Head of caudate nucleus (tissue), 42 donors: ENCODE measurements around the gene ADAD2.

ENCODE experiments used
- DNase-seq, 42 donors: peaks; one replicate each; pipeline versions ENCODE4 v3.0.0 to v3.0.0-alpha.2; 2020 to 2021; ENCODE audit warnings: mixed read lengths in 7 of 42
- intact Hi-C: fragments of 100-400 bp; cut with DNase I; formaldehyde crosslinking; loops from one replicate; pipeline ENCODE4 v1.15.0; 2022

Gene ADAD2

DNA sequence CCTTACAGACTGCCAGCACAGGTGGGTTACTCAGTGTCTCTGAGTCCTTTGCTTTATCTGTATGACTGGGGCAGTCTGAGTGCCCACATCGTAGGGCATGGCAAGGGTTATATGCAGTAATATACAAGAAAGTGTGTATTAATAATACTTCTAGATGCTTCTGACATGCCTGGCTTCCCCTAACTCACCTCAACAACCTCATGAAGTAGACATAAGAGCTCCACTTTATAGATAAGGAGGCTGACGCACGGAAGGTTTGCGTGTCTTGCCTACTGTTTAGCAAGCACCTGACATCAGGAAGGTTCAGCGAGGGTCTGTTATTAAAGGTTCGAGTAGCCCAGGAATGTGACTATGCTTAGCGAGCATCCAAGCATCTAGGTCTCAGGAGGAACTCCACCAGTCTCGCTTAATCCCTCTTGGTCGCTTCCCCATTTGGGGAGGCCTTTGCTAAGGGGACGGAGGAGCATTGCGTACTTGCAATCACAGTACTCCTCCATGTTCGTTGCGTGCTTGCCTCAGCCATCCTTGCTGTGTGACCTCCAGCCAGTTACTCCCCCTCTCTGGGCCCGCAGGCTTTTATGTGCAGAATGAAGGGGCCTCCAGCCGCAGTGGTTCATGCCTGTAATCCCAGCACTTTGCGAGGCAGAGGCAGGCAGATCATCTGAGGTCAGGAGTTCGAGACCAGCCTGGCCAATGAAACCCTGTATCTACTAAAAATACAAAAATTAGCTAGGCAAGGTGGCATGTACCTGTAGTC, 47.2 kb downstream of the ADAD2 start:
- no peak for DNase-seq
- intact Hi-C loops = no loop called here

DNA sequence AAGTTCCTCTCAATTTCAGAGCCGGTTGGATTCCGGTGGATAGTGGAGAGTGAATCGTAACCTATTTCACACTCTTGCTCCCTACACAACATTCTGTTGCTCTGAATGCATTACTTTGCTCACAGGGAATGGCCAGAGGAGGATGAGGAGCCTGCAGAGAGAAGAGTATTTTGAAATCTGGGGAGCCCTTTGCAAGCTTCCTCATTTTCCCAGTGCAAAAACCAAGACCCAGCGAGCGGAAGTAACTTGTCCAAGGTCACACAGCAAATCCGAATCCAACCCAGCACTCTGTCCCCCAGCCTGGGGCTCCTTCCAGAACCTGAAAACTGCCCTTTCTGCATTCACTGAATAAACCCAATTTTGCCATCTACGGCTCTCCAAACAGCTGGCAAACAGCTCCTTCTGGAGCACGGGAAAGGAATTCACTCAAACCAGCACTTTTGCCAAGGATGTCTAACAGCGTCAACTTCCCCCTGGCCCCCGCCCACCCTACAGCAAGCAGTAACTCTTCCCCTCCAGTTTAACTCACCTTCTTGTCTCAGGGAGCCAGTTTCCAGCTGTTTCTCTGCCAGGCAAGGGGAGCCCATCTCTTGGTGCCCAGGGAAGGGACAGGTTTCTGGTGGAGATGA, 48.3 kb downstream of the ADAD2 start:
- intact Hi-C loops = no loop called here
- DNase-seq = no peak

DNA sequence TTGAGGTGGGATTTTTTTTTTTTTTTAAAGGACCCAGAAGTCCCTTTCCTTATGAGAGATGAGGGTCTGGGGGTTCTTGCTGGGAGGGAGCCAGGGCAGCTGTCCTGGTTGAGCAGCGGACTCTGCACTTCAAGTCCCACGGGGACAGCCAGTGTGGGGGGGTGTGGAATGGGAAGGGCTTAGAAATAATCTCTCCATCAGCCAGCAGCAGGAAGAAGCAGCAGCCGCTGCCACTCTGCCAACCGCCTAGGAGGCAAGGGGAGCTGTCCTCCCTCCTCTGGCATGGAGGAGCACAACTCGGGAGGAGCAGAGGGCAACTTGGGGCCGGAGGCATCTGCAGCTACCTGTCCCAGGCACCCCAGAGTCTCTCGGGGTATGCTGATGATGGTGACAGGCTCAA, 49.0 kb downstream of the ADAD2 start, which contains the start of gene KCNG4:
KCNG4 (minus strand) TSS at position 104 of the 400 bp plus-strand sequence. CDS start 2,527 bp downstream, outside the sequence.
- DNase-seq = peak in 2 of 42 donors; percentile 3 to 13
- intact Hi-C loops = no loop called here

DNA sequence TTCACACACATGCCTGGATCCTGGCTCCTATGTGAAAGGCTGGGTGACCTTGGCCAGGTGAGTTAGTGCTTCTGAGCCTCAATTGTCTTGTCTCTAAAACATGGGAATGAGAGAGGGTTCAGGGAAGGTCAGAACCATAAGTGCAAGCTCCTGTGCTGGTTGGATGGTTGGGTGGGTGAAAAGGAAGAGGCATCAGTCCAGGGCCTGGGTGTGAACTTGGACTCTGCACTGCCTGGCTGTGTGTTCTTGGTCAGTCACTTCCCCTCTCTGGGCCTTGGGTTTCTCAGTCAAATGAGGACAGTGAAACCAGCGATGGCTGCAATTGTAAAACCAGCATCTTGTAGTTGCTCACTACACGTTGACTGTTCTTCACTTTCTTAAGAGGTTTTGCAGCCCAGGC, 49.5 kb downstream of the ADAD2 start:
- intact Hi-C loops = no loop called here
- no peak for DNase-seq

DNA sequence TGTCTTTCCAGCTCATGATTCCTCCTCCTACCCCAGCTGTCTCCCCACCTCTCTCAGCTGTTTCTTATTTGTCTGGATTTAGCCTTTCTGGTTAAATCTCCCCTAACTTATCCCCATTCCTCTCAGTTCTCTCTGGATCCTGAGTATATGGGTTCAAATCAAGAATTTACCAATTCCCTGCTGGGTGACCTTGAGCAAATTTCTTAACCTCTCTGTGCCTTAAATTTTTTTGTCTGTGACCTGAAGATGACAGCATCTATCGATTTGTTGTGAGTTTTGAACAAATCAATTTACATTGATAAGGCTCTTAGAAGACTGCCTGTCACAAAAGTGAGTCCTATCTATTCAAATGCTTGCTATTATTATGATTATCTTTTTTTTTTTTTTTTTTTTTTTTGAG, 50.8 kb downstream of the ADAD2 start:
- intact Hi-C loops = no loop called here
- no peak for DNase-seq

DNA sequence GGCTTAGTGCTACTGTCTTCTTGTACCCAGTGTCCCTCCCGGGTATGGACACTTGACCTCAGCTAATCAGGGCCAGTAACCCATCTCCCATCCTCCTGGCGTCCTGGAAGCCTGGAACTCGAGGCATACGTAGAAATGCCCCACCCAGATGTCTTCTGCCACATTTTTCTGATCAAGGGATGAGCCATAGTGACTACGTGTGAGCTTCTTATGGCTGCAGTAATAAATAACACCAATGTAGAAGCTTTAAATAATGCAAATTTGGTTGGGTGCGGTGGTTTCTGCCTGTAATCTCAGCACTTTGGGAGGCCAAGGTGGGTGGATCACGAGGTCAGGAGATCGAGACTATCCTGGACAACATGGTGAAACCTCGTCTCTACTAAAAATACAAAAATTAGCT, 51.9 kb downstream of the ADAD2 start:
- no peak for DNase-seq
- intact Hi-C loops = no loop called here

DNA sequence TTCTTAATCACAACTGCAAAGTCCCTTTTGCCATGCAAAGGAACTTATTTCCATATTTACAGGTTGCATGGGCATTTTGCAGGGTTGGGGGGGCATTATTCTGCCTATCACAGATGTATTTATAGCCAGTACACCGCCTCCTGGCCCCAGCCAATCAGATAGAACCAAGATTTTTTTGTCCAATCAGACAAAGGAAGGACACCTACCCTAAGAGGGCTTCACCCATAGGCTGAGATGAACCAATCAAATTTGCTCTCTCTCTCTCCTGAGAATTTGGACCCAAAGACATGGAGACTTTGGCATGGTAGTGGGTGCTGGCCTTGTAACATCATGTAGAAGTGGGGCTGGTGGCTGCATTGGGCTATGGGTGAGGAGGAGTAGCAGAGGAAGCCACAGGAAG, 52.8 kb downstream of the ADAD2 start:
- DNase-seq = no peak
- intact Hi-C loops = no loop called here

DNA sequence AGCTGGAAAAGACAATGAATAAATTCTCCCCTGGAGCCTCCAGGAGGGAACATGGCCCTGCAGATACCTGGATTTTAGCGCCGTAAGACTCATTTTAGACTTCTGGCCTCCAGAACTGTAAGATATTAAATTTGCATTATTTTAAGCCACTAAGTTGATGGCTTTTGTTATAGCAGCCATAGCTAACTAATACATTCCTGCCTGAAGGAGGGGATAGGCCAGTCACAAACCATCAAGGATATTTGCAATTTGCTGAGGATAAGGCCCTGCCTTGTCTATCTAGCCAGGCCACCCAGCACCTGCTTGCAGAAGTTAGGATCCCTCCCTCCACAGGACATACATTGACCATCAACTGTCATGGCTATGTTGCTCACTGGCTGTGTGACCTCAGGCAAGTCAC, 53.8 kb downstream of the ADAD2 start:
- intact Hi-C loops = no loop called here
- no peak for DNase-seq

DNA sequence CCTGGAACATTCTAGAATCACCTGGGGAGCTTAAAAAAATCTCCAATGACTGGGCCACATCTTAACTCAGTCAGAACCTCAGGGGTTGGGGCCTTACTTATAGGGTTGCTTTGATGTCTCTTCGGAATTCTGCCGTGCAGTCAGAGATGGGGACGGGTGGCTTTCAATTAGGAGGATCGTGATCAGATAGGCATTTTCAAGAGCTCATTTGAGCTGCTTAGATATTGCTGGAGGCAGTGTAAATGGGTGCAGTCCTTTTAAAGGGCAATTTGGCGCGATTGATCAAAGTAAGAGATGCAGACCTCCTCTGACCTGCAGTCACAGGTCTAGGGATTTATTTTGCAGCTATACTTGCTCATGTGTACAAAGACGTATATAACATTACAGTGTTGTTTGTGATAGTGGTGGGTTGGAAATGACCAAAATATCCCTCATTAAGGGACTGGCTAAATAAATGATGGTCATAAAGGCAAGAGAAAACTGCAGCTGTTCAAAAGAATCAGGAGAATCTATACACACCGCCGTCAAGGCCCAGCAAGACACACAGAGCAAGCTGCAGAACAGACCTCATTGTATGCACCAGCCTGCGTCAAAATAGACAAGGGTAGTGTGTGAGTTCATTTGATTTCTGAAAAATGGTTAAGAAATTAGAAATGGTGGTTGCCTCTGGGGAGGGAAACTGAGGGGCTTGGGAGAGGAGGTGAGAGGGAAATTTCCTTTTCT, 55.2 kb downstream of the ADAD2 start:
- no peak for DNase-seq
- intact Hi-C loops = no loop called here

DNA sequence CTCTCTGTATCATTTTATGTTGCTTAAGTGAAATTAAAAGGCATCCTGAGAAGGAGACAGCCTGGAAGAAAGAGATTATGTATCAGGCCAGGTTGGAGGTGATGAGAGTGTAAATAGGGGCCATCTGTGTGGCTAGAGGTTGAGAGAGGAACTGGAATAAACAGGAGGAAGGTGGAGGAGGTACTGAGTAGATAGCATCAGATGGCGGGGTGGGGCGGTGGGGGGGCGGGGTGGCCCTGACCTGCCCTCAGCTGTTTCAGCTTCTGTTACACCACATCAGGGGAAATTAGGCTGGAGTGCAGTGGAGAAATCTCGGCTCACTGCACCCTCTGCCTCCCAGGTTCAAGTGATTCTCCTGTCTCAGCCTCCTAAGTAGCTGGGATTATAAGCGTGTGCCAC, 55.7 kb downstream of the ADAD2 start:
- intact Hi-C loops = no loop called here
- DNase-seq = no peak
